ENCODE measurements around the gene SYNGR2.

Gene SYNGR2

GRCh38 chr17:78144736-78145641 lies 23.4 kb upstream of the SYNGR2 start:
- TF ChIP-seq FOXP2 (optimal IDR thresholded peaks at IDR 0.05; ENCODE audit: borderline replicate concordance, extremely low read depth, extremely low read length, insufficient read depth): no peak
- no peak for TF ChIP-seq SIN3A (IDR thresholded peaks at IDR 0.05; ENCODE audit: borderline replicate concordance, insufficient read depth, low read length)
- TF ChIP-seq POLR2AphosphoS5 (IDR thresholded peaks at IDR 0.05; ENCODE audit: low read depth, low read length): no peak
- no peak for TF ChIP-seq REST (IDR thresholded peaks at IDR 0.05; ENCODE audit: insufficient read depth in 1 of 2, low read depth in 2 of 2, low read length in 2 of 2)
- no peak for TF ChIP-seq TAF1 (IDR thresholded peaks at IDR 0.05; ENCODE audit: borderline replicate concordance, insufficient read depth, low read length)

GRCh38 chr17:78146471-78146869 lies 21.9 kb upstream of the SYNGR2 start:
- no peak for TF ChIP-seq TAF1 (IDR thresholded peaks at IDR 0.05; ENCODE audit: borderline replicate concordance, insufficient read depth, low read length)

GRCh38 chr17:78146881-78147280 lies 21.5 kb upstream of the SYNGR2 start:
- TF ChIP-seq REST (IDR thresholded peaks at IDR 0.05; ENCODE audit: insufficient read depth in 1 of 2, low read depth in 2 of 2, low read length in 2 of 2) (no peak), TAF1 (IDR thresholded peaks at IDR 0.05; ENCODE audit: borderline replicate concordance, insufficient read depth, low read length) (no peak), SIN3A (IDR thresholded peaks at IDR 0.05; ENCODE audit: borderline replicate concordance, insufficient read depth, low read length) (no peak), POLR2AphosphoS5 (IDR thresholded peaks at IDR 0.05; ENCODE audit: low read depth, low read length) (no peak), FOXP2 (optimal IDR thresholded peaks at IDR 0.05; ENCODE audit: borderline replicate concordance, extremely low read depth, extremely low read length, insufficient read depth) (no peak)

GRCh38 chr17:78147315-78147998 lies 20.9 kb upstream of the SYNGR2 start:
- TF ChIP-seq TAF1 (IDR thresholded peaks at IDR 0.05; ENCODE audit: borderline replicate concordance, insufficient read depth, low read length): no peak
- TF ChIP-seq REST (IDR thresholded peaks at IDR 0.05; ENCODE audit: insufficient read depth in 1 of 2, low read depth in 2 of 2, low read length in 2 of 2): no peak
- no peak for TF ChIP-seq SIN3A (IDR thresholded peaks at IDR 0.05; ENCODE audit: borderline replicate concordance, insufficient read depth, low read length)
- TF ChIP-seq FOXP2 (optimal IDR thresholded peaks at IDR 0.05; ENCODE audit: borderline replicate concordance, extremely low read depth, extremely low read length, insufficient read depth): no peak
- no peak for TF ChIP-seq POLR2AphosphoS5 (IDR thresholded peaks at IDR 0.05; ENCODE audit: low read depth, low read length)

GRCh38 chr17:78148286-78149016 lies 19.9 kb upstream of the SYNGR2 start:
- no peak for TF ChIP-seq POLR2AphosphoS5 (IDR thresholded peaks at IDR 0.05; ENCODE audit: low read depth, low read length)
- no peak for TF ChIP-seq REST (IDR thresholded peaks at IDR 0.05; ENCODE audit: insufficient read depth in 1 of 2, low read depth in 2 of 2, low read length in 2 of 2)
- TF ChIP-seq FOXP2 (optimal IDR thresholded peaks at IDR 0.05; ENCODE audit: borderline replicate concordance, extremely low read depth, extremely low read length, insufficient read depth): no peak
- no peak for TF ChIP-seq SIN3A (IDR thresholded peaks at IDR 0.05; ENCODE audit: borderline replicate concordance, insufficient read depth, low read length)
- TF ChIP-seq TAF1 (IDR thresholded peaks at IDR 0.05; ENCODE audit: borderline replicate concordance, insufficient read depth, low read length): no peak
